Mesodermal cell (in vitro differentiated cells): ENCODE data around the gene TLE1.

ENCODE experiments used
- H3K27ac ChIP-seq: 2 replicates; pipeline ENCODE4 v1.7.0; 2013; ENCODE audit warnings: mild to moderate bottlenecking, low read depth, low read length, moderate library complexity; ENCODE audit not compliant: severe bottlenecking
- H3K36me3 ChIP-seq: 2 replicates; pipeline ENCODE4 v1.7.1; 2013; ENCODE audit warnings: mild to moderate bottlenecking, low read length, moderate library complexity; ENCODE audit not compliant: control insufficient read depth, insufficient read depth
- H3K4me1 ChIP-seq: one replicate; pipeline ENCODE4 v1.7.1; 2013; ENCODE audit warnings: mild to moderate bottlenecking, low read length; ENCODE audit not compliant: insufficient read depth, control insufficient read depth, poor library complexity, severe bottlenecking
- H3K4me3 ChIP-seq: 2 replicates; pipeline ENCODE4 v1.7.0; 2013; ENCODE audit warnings: low read length, control low read depth, mild to moderate bottlenecking; ENCODE audit not compliant: insufficient read depth, poor library complexity, severe bottlenecking; ENCODE audit errors: extremely low read depth
- H3K9me3 ChIP-seq: 2 replicates; pipeline ENCODE4 v1.7.1; 2013; ENCODE audit warnings: mild to moderate bottlenecking, low read length, moderate library complexity; ENCODE audit not compliant: control insufficient read depth
- WGBS, 2 experiments: methylation state at CpG; one replicate each; pipeline ENCODE4 v1.1.5; 2013; ENCODE audit warnings: missing lambda C conversion rate in 2 of 2; ENCODE audit not compliant: insufficient coverage in 2 of 2; 5-methylcytosine and 5-hydroxymethylcytosine counted together

Gene TLE1

DNA sequence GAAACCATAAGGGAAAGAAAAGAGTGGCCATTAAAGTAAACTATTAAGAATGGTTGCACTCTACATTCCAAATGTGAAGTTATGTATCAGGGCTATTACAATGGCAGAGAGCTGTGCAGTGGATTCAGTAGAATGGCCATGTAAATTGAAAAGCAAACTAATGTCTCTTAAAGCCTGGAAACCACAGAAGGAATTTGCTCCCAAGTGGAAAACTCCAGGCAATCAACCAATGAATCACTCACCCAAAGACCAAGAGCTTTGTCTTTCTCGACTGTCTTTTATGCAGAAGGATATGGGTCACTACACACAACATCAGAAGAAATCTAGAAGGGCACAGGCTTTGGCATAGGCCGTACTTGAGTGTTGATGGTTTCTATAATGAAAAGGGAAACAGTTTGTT is 114.9 kb downstream of the TLE1 start:
- no peaks in the 10 kb centered on the region for H3K9me3 ChIP-seq
- no peaks in the 10 kb centered on the region for H3K36me3 ChIP-seq
- H3K27ac ChIP-seq: no peak overlapping the region
- H3K4me1 ChIP-seq: peaks cover 11% of the 10 kb centered on the region
- WGBS, 2 experiments: 57% methylated on average over 1 of the region's 2 CpGs; no CpG with 5 or more reads in 1 of the 2 experiments
- no peak overlapping the region for H3K4me3 ChIP-seq

DNA sequence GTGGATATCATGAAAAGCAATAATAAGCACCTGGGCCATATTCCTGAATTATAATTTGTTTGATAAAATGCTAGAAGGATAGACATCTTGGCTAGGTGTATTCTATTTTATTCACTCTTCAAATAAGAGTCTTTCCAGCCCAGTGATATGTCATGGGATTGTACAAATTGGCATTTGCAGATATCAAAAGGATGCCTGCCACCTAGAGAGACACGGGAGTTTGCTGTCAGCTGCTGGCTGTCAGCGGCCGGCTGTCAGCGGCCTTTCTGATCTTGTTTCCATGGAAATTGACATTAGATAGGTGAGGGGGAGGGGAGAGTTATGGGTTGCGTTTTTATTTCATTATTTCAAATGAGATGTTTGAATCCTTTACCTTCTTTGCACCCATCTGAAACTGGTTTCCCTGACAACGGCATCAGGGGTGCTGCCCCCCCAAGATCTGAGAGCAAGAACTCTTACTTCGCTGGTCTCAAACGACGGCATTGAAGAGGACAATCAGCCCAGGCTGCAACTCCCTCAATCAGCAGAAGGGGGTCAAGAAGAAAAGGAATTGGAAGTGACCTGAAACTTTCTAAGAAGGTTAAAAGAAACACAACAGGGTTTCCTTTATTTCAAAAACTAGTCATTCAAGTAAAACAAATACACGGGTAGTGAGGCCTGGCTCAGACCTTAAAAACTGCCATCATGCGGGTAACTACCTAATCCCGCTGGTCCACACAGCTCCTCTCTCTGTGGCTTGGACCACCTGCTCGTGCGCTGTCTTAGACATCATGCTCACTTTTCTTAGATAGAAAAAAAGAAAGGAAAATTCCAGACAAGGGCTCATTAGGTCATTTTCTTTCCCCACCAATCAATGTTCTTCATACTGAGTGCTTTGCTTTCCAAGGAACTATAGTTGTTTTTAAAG is 115.7 kb downstream of the TLE1 start:
- Histone ChIP-seq H3K4me1 (peaks cover 11% of the 10 kb centered on the region), H3K4me3 (no peak overlapping the region), H3K36me3 (no peaks in the 10 kb centered on the region), H3K9me3 (no peaks in the 10 kb centered on the region), H3K27ac (no peak overlapping the region)
- WGBS, 2 experiments: 62 to 73% methylated on average over 9 of the region's 14 CpGs

- no peaks in the 10 kb centered on the region for H3K36me3 ChIP-seq
- H3K4me3 ChIP-seq: no peak overlapping the region
- peaks cover 14% of the 10 kb centered on the region for H3K4me1 ChIP-seq
- H3K27ac ChIP-seq: no peak overlapping the region
- no peaks in the 10 kb centered on the region for H3K9me3 ChIP-seq
- WGBS, 2 experiments: 88 to 95% methylated on average over 2 to 4 of the region's 4 CpGs
Measured at GRCh38 chr9:81570083-81570482, 119.3 kb downstream of the TLE1 start.

- no peaks in the 10 kb centered on the region for H3K9me3 ChIP-seq
- H3K4me3 ChIP-seq: no peak overlapping the region
- no peaks in the 10 kb centered on the region for H3K36me3 ChIP-seq
- H3K4me1 ChIP-seq: peaks cover 16% of the 10 kb centered on the region
- no peak overlapping the region for H3K27ac ChIP-seq
- 72 to 76% methylated on average over 3 of the region's 5 CpGs for WGBS, 2 experiments
Measured at GRCh38 chr9:81566074-81566698, 123.2 kb downstream of the TLE1 start.

DNA sequence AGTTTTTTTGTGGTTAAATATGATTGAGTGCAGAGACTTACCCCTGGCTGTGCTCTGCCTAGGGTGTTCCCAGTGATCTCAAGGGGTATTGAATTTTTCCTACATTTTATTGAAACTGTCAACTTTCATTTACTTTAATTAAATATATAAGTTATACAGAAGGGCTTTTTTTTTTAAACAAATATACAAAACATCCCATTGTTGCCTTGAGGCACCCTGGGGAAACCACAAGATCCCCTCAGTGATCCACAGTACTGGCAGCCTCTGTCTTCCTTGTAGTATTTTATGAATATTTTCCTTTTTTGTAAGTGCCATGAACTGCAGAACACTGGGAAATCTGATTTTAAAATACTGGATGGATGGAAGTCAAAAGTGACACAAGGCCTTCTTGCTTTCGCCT is 123.7 kb downstream of the TLE1 start:
- no peaks in the 10 kb centered on the region for H3K9me3 ChIP-seq
- H3K4me1 ChIP-seq: peaks cover 18% of the 10 kb centered on the region
- 100% methylated on average over 1 of the region's 1 CpG; no CpG with 5 or more reads in 1 of the 2 experiments for WGBS, 2 experiments
- no peak overlapping the region for H3K27ac ChIP-seq
- H3K4me3 ChIP-seq: no peak overlapping the region
- no peaks in the 10 kb centered on the region for H3K36me3 ChIP-seq

DNA sequence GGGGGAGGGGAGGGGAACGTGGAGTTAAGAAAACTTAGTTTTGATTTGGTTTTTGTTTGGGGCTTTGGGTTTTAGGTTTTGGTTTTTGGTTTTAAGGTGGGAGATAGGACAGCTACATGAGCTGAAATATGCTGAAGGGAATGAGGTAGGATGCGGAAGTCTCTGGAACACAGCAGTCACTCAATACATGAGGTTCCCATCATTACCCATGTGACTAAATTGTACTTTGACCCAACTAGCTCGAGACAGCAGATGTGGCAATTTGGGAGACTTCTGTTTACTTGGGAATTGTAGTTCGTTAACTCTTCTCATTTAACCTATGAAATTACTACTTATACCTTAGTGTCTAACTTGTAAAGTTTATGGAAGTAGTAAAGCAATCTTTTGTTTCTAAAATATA is 124.2 kb downstream of the TLE1 start:
- WGBS, 2 experiments: no CpG with 5 or more reads among the region's 4 CpGs
- Histone ChIP-seq H3K36me3 (no peaks in the 10 kb centered on the region), H3K4me3 (no peak overlapping the region), H3K9me3 (no peaks in the 10 kb centered on the region), H3K27ac (no peak overlapping the region), H3K4me1 (peaks cover 23% of the 10 kb centered on the region)

DNA sequence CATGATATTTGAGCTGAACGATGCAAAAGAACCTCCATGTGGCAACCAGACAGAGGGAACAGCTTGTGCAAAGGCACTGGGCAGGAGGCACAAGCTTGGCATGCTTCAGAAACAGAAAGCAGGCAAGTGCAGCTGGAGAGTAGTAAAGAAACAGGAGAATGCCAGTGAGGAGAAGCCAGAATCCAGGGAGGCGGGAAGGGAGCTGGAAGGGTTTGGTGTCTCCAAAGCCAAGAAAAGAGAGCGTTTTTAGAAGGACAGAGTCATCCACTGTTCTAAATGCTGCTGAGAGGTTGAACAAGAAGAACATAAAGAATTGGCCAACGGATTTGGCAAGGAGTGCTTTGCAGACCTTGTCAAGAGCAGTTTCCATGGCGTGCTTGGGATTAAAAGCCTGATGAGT is 124.7 kb downstream of the TLE1 start:
- H3K36me3 ChIP-seq: no peaks in the 10 kb centered on the region
- WGBS, 2 experiments: 88 to 98% methylated on average over 4 to 5 of the region's 5 CpGs
- H3K4me1 ChIP-seq: peaks cover 27% of the 10 kb centered on the region
- no peaks in the 10 kb centered on the region for H3K9me3 ChIP-seq
- H3K27ac ChIP-seq: no peak overlapping the region
- no peak overlapping the region for H3K4me3 ChIP-seq

DNA sequence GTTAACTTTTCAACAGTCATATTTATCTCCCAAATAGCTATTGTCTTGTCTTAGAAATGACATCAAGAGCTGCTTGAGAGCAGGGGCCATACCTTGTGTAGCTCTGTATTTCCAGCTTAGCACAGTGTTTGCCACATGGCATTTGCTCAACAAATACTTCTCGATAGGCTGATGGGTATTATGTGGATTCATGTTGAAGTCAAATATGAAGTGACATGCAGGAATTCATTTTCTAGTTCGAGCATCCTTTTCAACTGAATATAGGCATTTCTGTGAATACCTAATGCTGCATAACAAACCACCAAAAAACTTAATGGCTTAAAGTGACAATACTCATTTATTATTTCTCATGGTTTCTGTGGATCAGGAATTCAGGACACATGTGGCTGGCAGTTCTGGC is 125.6 kb downstream of the TLE1 start:
- 100% methylated on average over 1 of the region's 2 CpGs; no CpG with 5 or more reads in 1 of the 2 experiments for WGBS, 2 experiments
- Histone ChIP-seq H3K9me3 (no peaks in the 10 kb centered on the region), H3K4me3 (no peak overlapping the region), H3K27ac (no peak overlapping the region), H3K4me1 (peaks cover 35% of the 10 kb centered on the region), H3K36me3 (no peaks in the 10 kb centered on the region)

DNA sequence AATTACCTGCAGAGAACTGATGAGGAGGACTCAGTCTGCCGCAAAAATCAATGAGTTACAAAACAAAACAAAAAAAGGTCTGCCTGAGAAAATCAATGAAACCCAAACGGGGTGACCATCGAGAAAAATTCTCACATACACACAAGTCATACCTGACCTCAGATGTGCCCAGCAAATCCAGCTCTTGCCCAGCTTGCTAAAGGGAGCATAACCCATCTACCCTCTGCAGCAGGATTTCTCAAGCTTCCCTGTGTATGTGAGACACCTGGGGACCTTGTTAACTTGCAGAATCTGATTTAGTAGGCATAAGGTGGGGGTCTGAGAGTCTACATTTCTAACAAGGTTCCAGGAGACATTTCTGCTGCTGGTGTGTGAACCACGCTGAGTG is 126.3 kb downstream of the TLE1 start:
- 86 to 97% methylated on average over 1 to 4 of the region's 4 CpGs for WGBS, 2 experiments
- Histone ChIP-seq H3K27ac (peak overlapping the region; percentile 53), H3K4me1 (peaks cover 42% of the 10 kb centered on the region), H3K36me3 (no peaks in the 10 kb centered on the region), H3K4me3 (no peak overlapping the region), H3K9me3 (no peaks in the 10 kb centered on the region)

- peak overlapping the region; percentile 53 for H3K27ac ChIP-seq
- WGBS, 2 experiments: 76 to 78% methylated on average over 5 to 9 of the region's 10 CpGs
- peaks cover 47% of the 10 kb centered on the region for H3K4me1 ChIP-seq
- no peak overlapping the region for H3K4me3 ChIP-seq
- H3K9me3 ChIP-seq: no peaks in the 10 kb centered on the region
- no peaks in the 10 kb centered on the region for H3K36me3 ChIP-seq
Measured at GRCh38 chr9:81562231-81563019, 126.9 kb downstream of the TLE1 start.
